T-helper 2 cell treated with Interferon-gamma antibody and Interleukin-4, amounts not matched to agents 5 μg/mL and 100 μg/mL, for 36 hours (primary cell): Measurements from ENCODE around the gene MLX.
"Not testable (repeated sequence)": the region's sequence is repeated elsewhere in the genome, so short reads cannot be mapped to it uniquely, and the experiment has no call there.

Experiments used
- DNase-seq: peaks from one replicate; pipeline ENCODE4 v3.0.0; 2021; ENCODE audit warnings: low spot score
- H3K27ac Mint-ChIP-seq: one replicate; pipeline ENCODE4 v1.8.0; 2021; ENCODE audit warnings: mild to moderate bottlenecking, mixed read lengths
- H3K27me3 Mint-ChIP-seq: one replicate; pipeline ENCODE4 v1.8.0; 2021; ENCODE audit warnings: low read depth, mixed read lengths
- H3K36me3 Mint-ChIP-seq: one replicate; pipeline ENCODE4 v1.8.0; 2021; ENCODE audit warnings: low read depth, mixed read lengths
- H3K4me1 Mint-ChIP-seq: one replicate; pipeline ENCODE4 v1.8.0; 2021; ENCODE audit warnings: low read depth, mixed read lengths
- H3K4me3 Mint-ChIP-seq: one replicate; pipeline ENCODE4 v1.8.0; 2022; ENCODE audit warnings: mild to moderate bottlenecking, moderate library complexity, mixed read lengths
- H3K9me3 Mint-ChIP-seq: one replicate; pipeline ENCODE4 v1.8.0; 2021; ENCODE audit warnings: mixed read lengths

Gene MLX

DNA sequence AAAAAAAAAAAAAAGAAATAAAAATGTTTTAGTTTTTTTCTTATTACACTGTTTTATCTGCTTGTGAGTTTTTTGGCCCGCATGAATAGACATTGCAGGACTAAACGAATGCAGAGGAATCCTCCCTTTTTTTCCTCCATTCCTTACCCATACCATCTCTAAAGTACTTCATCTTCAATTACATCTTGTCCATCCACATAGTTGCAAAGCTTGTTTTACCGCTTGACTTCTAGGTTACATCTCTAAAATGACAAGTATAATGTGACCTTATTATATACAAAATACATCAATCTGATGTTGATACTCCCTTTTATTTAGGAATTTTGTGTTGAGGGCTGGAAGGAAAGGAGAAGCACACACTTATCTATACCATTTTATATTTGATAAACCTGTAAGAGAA lies 29.5 kb downstream of the MLX start:
- Mint-ChIP-seq H3K4me1 (peaks cover 8% of the 10 kb centered on the region), H3K36me3 (peaks cover 6% of the 10 kb centered on the region), H3K27me3 (no peaks in the 10 kb centered on the region), H3K9me3 (no peaks in the 10 kb centered on the region), H3K27ac (no peak overlapping the region), H3K4me3 (no peak overlapping the region)
- no peak for DNase-seq

DNA sequence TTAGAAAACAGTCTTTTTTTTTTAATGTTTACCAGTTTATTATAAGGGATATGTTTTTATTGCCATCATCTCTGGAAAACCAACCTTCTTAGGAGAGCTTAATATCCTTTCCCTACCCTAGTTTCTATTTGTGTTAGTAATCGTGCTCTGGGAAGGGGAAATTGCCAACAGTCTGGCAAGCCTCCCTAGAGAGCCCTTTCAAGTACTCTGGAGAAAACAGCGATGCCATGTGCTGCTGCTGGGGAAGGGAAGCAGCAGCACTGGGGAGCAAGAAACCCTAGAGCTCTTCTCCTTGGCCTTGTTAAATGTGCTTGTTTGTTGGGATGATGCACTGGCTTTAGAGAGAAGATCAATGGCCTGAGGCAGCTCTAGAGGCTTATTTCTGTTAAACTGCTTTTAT lies 32.0 kb downstream of the MLX start:
- Mint-ChIP-seq H3K36me3 (peaks cover 14% of the 10 kb centered on the region), H3K9me3 (no peaks in the 10 kb centered on the region), H3K27ac (no peak overlapping the region)

DNA sequence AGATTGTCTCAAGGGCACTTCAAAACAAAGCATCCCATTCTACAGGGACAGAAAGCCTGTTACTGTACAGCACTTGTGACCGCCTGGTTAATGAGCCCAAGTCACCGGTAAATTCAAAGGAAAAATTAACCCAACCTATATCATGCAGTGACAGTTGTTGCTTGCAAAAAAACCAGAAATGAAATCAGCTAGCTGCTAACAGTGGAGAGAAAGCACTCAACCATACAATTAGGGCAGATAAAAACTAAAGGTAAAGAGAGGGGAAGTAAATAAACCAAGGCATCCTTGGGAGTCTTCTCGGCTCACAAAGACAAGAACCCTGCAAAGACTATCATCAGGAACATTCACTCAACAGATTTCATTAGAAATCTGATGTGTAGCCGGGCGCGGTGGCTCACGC lies 36.4 kb downstream of the MLX start:
- Mint-ChIP-seq H3K4me3 (no peak overlapping the region), H3K4me1 (peaks cover 28% of the 10 kb centered on the region)

More for the DNA sequence above, 32.0 kb downstream of the MLX start:
- peaks cover 9% of the 10 kb centered on the region for H3K4me1 Mint-ChIP-seq
- DNase-seq: no peak
- no peak overlapping the region for H3K4me3 Mint-ChIP-seq
- H3K27me3 Mint-ChIP-seq: no peaks in the 10 kb centered on the region

DNA sequence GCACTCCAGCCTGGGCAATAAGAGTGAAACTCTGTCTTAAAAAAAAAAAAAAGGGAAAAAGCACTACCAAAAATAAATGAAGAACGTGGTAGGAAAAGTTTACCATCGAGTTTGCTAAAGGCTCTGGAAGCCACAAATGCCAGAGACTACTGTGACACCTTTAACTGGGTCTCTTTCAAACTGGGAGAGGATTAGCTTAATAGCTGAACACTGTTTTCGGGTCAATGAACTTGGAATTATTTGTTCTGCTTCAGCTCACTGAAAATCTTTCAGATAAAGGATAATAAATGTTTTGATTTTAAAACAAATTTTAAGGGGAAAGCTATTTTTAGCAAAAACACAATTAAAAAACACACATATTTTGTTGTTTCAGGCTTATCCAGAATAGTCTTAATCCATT lies 40.9 kb downstream of the MLX start:
- Mint-ChIP-seq H3K4me3 (peak overlapping the region; percentile 99), H3K27ac (no peak overlapping the region), H3K36me3 (peaks cover 30% of the 10 kb centered on the region), H3K4me1 (peaks cover 24% of the 10 kb centered on the region), H3K27me3 (no peaks in the 10 kb centered on the region), H3K9me3 (no peaks in the 10 kb centered on the region)
- no peak for DNase-seq

More for the DNA sequence above, 36.4 kb downstream of the MLX start:
- DNase-seq: no peak
- H3K27ac Mint-ChIP-seq: no peak overlapping the region
- H3K27me3 Mint-ChIP-seq: no peaks in the 10 kb centered on the region
- H3K36me3 Mint-ChIP-seq: peaks cover 23% of the 10 kb centered on the region
- H3K9me3 Mint-ChIP-seq: no peaks in the 10 kb centered on the region

DNA sequence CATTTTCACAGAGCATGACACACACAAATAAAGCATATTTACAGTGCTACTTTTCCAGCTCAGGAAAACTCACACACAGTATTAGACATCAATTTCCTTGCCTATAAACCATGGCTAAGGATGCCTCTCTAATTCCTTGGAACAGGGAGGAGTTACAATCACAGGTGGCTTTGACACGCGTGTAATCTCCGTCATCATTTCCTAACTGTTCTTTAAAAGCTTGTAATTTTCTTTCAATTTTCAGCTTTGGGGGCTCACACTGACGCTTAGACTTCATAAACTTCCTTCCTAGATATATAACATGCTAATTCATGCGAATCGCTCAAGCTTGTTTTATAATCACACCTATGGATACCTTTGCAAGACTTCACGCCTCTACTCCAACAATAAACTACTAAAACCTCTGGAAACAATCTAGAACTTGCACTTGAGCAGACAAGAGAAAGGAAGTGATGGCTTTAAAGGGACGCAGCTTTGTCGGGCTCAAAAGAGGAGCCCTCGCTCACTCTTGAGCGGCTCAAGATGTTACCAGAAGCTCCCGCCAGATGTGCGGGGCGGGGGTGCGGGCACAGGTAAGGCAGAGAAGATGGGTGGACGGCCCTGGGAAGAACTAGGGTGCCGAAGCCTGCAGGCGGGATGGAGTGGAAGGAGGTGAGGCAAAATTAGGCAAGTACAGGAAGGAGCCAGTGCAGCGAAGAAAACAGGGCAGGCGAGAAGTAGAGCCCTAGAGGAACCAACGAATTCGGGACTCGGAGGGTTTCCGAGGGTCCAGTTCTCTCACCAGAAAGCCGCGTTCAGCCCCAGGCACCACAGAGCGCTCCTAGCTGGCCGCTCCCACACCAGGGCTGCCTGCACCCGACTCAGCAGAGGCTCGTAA lies 41.6 kb downstream of the MLX start:
- Mint-ChIP-seq H3K4me1 (peaks cover 24% of the 10 kb centered on the region), H3K36me3 (peaks cover 28% of the 10 kb centered on the region), H3K27me3 (no peaks in the 10 kb centered on the region), H3K27ac (peak overlapping the region; percentile 94), H3K9me3 (no peaks in the 10 kb centered on the region), H3K4me3 (peak overlapping the region; percentile 99)
- peak; percentile 6 for DNase-seq

DNA sequence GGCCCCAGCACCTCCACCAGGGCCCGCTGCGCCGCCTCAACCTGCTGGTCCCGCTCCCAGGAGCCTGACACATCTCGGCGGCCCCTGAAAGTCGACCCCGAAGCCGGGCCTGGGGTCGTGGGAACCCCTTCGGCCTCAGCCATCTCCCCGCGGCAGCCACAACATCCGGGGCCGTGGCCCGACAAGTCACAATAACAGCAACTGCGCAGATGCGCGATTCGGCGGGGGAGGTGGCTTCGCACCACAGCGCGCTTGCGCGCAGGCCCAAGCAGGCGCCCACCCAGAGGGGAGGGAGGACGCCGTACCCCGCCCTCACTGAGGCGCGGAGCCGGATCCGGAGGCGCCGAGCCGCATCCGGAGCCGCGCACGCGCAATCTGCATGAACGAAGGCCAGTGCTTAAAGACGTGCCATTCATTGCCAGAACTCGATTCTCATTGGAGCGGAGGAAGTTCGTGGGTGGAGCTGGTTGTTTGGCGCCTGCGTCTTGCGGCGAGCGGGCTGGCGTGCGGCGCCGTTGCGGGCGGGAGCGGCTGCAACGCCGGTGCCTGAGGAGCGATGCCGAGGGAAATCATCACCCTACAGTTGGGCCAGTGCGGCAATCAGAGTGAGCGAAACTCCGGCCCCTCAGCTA lies 42.4 kb downstream of the MLX start, which contains the start of the genes RETREG3 and TUBG1:
Gene RETREG3 (minus strand): TSS at position 193 of the 632 bp plus-strand sequence. CDS start 50 bp downstream, at position 143.
Gene TUBG1 (plus strand): TSS at position 502 of the 632 bp plus-strand sequence. CDS start 55 bp downstream, at position 557.
- Mint-ChIP-seq H3K27me3 (no peaks in the 10 kb centered on the region), H3K4me3 (peak within 1 kb of the TSS; percentile 99), H3K9me3 (no peaks in the 10 kb centered on the region), H3K36me3 (peaks cover 32% of the 10 kb centered on the region), H3K27ac (peak within 1 kb of the TSS; percentile 94), H3K4me1 (peaks cover 23% of the 10 kb centered on the region)
- peak; percentile 100 for DNase-seq

DNA sequence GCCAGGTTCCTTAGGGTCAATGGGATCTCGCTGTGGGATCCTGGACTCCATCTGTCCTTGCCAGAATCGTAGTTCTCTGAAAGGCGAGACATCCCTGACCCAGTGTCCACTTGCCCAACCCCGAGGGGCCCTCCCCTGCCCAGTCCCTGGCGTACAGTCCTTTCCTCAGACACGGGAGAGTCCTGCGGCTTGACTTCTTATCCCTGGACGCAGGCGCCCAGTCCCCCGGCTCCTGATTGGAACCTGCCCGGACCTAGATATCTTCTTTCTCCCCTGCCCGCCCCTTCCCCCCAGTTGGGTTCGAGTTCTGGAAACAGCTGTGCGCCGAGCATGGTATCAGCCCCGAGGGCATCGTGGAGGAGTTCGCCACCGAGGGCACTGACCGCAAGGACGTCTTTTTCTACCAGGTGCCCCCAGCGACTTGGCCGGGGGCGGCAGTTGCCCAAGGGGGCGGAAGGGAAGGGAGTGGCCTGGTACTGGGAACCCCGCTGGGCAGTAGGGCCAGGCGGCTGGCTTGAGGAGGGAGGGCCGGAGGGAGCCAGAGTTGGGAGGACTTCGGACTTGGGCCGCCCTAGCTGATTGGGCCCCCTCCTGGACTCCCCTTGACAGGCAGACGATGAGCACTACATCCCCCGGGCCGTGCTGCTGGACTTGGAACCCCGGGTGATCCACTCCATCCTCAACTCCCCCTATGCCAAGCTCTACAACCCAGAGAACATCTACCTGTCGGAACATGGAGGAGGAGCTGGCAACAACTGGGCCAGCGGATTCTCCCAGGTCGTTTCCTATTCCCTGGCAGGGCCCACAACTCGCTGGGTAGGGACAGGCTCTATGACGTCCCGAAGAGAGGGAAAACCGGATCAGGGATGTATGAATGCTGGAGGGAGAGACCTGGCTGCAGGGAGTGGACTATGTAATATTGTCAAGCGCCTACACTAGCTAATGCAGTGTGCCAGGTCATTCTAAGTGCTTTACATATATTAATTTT lies 43.2 kb downstream of the MLX start:
- Mint-ChIP-seq H3K4me3 (peak overlapping the region; percentile 99), H3K36me3 (peaks cover 37% of the 10 kb centered on the region), H3K27ac (peak overlapping the region; percentile 91), H3K4me1 (peaks cover 19% of the 10 kb centered on the region)
- not testable (repeated sequence) for H3K27me3 Mint-ChIP-seq, H3K9me3 Mint-ChIP-seq
- DNase-seq: peak; percentile 15

DNA sequence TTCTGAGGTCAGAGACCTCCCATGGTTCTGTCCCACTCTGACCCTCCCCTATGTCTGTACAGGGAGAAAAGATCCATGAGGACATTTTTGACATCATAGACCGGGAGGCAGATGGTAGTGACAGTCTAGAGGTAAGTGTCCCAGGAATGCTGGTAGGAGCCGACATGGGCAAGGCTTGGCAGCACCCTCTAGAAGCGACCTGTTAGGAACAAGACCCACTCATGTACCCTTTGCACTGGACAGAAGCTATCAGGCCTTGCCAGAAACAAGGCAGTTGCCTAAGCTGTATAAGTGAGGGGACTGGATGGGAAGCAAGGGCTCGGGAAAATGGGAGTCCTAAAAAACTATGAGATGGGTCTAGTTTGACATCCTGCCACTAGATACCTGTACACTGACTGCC lies 45.1 kb downstream of the MLX start:
- no peak for DNase-seq
- Mint-ChIP-seq H3K36me3 (peaks cover 36% of the 10 kb centered on the region), H3K4me1 (peaks cover 12% of the 10 kb centered on the region), H3K27ac (no peak overlapping the region), H3K9me3 (no peaks in the 10 kb centered on the region), H3K4me3 (no peak overlapping the region), H3K27me3 (no peaks in the 10 kb centered on the region)

DNA sequence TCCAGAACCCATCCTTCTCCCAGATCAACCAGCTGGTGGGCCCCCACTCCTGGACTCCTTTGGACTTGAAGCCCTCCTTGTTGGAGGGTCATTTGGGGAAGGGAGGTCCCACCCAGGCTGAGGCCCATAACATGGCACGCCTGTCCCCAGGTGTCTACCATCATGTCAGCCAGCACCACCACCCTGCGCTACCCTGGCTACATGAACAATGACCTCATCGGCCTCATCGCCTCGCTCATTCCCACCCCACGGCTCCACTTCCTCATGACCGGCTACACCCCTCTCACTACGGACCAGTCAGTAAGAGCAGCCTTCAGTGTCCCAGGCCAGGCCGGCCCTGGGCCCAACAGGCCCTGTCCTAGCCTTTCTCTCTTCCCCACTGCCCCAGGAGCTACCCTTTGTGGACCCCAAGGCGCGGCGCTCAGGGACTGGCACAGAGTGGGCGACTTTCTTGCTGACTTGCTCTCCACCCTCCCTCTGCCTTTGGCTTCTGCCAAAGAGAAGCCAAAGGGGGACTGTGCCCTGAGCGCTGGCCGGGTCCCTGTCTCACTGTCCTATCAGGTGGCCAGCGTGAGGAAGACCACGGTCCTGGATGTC lies 46.9 kb downstream of the MLX start:
- no peak for DNase-seq
- Mint-ChIP-seq H3K4me1 (peaks cover 5% of the 10 kb centered on the region), H3K9me3 (no peaks in the 10 kb centered on the region), H3K27ac (no peak overlapping the region), H3K27me3 (no peaks in the 10 kb centered on the region), H3K4me3 (no peak overlapping the region), H3K36me3 (peaks cover 35% of the 10 kb centered on the region)

DNA sequence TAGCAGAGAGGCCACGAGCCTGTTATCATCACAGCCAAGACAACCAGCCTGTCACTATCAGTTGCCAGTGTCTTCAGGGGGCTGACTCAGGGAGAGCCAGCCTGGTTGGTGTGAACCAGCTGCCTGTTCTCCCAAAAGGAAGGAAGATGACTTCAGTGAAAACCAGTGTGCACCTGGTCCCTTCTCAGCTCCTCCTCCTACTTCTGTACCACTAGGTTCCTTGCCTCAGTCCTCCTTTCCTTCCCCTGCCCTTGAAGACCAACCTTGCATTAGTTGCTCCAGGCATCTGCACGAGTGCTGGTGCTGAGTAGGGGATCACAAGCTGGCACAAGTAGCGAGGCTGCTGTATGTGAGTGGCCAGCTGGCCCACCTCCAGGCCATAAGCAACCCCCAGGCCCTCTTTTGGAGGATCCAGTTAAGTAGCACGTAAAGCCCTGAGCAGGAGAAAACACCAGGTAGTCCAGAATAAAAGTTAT lies 51.1 kb downstream of the MLX start:
- Mint-ChIP-seq H3K27ac (no peak overlapping the region), H3K4me3 (no peak overlapping the region), H3K36me3 (peaks cover 23% of the 10 kb centered on the region), H3K9me3 (no peaks in the 10 kb centered on the region), H3K4me1 (peaks cover 3% of the 10 kb centered on the region), H3K27me3 (no peaks in the 10 kb centered on the region)
- DNase-seq: no peak

DNA sequence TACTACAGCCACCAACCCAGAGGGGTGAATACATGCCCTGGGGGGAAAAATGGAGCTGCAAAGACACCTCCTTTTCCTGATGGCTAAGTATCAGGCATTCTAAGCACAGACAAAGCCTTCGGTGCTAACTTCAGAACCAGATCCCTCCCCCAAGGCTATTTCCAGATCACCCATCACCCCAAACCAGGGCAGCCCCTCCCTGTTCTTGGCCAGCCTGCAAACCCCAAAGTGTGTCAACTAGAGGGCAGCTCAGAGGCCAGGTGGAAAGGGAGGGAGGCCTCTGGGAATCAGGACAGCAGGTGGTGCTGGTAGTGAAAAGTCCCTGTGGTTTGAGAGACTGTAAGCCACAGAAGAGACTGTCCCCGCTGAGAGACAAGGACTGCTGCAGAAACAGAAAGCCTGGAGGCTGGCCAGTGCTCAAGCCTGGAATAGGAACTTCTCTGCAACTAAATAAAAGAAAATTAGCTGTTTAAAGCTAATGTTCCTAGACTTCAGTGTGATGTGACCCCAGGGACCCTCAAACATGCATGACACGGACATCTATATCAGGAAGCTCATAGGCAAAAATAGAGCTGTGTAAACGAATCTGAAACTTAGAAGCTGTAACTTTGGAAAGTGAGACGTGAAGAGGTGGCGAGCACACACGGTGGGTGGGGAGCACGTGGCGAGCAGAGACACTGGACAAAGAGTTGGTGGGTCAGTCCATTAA lies 51.7 kb downstream of the MLX start:
- peaks cover 2% of the 10 kb centered on the region for H3K27me3 Mint-ChIP-seq
- H3K27ac Mint-ChIP-seq: no peak overlapping the region
- H3K36me3 Mint-ChIP-seq: peaks cover 20% of the 10 kb centered on the region

DNA sequence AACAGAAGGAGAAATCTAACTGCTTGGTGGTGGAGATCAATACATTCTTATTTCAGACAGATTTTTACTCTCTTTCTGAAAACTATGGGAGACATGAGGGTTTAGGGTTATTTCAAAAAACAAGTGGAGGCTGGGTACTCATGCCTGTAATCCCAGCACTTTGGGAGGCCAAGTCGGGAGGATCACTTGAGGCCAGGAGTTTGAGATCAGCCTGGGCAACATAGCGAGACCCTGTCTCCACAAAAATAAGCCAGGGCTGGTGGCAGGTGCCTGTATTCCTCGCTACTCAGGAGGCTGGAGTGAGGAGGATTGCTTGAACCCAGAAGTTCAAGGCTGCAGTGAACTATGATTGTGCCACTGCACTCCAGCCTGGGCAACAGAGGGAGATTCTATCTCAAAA lies 55.1 kb downstream of the MLX start:
- H3K4me3 Mint-ChIP-seq, H3K27ac Mint-ChIP-seq, DNase-seq, H3K4me1 Mint-ChIP-seq, H3K9me3 Mint-ChIP-seq, H3K36me3 Mint-ChIP-seq, H3K27me3 Mint-ChIP-seq: not testable (repeated sequence)

More for the DNA sequence above, 51.7 kb downstream of the MLX start:
- H3K4me1 Mint-ChIP-seq: peaks cover 3% of the 10 kb centered on the region
- DNase-seq: no peak
- no peak overlapping the region for H3K4me3 Mint-ChIP-seq
- H3K9me3 Mint-ChIP-seq: no peaks in the 10 kb centered on the region
